ENCODE measurements around the gene ADGRL1.

Gene ADGRL1

DNA sequence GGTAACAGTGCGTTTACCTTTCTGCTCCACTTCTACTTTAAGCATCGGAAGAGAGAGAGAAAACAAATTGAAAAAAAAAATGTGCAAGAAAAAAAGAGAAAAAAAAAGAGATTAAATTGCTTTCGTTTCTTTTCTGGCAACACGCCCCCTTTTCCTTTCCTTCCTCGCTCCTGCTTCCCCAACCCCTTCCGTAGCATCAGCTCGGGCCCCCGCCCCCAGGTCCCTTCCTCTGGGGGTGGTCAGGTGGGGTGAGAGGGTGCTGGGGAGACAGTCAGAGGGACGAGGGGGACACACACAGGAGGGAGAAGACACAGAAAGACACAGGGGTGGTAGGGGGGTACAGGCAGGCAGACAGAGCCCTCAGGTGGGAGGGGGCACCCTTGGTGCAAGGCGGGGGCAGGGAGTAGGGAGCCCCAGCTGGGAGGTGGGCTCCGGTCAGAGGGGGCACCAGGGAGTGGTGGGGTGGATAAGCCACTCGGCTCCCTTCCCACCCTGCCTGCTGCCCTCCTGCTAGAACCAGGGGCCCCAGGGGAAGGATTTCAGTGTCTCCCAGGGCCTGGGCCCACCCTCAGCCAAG, 38.9 kb downstream of the ADGRL1 start:
- no peak for DNase-seq (ENCODE audit: low read depth, low spot score)
- TF ChIP-seq, protein P1, sequence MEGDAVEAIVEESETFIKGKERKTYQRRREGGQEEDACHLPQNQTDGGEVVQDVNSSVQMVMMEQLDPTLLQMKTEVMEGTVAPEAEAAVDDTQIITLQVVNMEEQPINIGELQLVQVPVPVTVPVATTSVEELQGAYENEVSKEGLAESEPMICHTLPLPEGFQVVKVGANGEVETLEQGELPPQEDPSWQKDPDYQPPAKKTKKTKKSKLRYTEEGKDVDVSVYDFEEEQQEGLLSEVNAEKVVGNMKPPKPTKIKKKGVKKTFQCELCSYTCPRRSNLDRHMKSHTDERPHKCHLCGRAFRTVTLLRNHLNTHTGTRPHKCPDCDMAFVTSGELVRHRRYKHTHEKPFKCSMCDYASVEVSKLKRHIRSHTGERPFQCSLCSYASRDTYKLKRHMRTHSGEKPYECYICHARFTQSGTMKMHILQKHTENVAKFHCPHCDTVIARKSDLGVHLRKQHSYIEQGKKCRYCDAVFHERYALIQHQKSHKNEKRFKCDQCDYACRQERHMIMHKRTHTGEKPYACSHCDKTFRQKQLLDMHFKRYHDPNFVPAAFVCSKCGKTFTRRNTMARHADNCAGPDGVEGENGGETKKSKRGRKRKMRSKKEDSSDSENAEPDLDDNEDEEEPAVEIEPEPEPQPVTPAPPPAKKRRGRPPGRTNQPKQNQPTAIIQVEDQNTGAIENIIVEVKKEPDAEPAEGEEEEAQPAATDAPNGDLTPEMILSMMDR (IDR thresholded peaks at IDR 0.05; ENCODE audit: low read depth, low read length), result no peak
- no peak overlapping the region for H3K4me3 ChIP-seq (ENCODE audit: low read depth, low read length)
- in situ Hi-C loops (cut with HindIII; ENCODE audit: low sequenced_read_pairs), result no loop called here

DNA sequence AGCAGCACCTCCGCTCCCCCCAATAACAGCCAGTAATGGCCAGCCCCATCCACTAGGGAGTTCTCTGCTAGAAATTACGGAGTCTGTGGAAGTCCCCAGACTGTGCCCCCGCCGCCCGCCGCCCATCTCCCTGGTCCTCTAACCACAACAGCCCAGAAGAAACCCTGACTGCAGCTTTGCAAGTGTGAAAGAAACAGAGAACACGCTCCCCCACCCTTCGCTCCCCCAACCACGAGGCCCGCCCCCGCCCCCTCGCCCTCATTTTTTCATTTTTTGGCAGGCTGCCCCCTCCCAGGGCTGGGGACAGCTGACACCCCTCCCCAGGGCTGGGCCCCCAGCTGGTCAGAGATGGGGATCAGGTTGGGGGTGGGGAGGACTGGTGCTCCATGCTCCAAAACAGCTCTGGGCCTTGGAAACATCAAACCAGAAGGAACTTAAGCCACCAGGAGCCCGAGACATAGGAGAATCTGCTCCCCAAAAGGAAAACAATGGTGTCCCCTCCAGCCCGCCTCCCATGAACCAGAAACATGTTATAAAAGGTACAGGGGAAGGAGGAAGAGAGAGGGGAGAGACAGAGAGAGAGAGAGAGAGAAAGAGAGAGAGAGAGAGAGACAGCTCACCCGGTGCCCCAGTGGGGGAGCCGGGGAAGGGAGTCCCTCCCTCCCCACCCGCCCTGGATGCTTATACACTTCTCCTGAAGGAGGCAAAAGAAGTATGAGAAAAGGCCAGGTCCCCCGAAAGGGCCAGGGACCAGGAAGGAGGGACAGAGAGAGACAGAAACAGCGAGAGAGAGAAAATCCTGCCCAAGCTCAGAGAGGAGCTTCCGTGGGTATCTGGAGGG, 39.8 kb downstream of the ADGRL1 start:
- TF ChIP-seq, protein P1 (IDR thresholded peaks at IDR 0.05; ENCODE audit: low read depth, low read length), result no peak
- H3K4me3 ChIP-seq (ENCODE audit: low read depth, low read length), result no peak overlapping the region
- no peak for DNase-seq (ENCODE audit: low read depth, low spot score)
- in situ Hi-C loops (cut with HindIII; ENCODE audit: low sequenced_read_pairs), result no loop called here

DNA sequence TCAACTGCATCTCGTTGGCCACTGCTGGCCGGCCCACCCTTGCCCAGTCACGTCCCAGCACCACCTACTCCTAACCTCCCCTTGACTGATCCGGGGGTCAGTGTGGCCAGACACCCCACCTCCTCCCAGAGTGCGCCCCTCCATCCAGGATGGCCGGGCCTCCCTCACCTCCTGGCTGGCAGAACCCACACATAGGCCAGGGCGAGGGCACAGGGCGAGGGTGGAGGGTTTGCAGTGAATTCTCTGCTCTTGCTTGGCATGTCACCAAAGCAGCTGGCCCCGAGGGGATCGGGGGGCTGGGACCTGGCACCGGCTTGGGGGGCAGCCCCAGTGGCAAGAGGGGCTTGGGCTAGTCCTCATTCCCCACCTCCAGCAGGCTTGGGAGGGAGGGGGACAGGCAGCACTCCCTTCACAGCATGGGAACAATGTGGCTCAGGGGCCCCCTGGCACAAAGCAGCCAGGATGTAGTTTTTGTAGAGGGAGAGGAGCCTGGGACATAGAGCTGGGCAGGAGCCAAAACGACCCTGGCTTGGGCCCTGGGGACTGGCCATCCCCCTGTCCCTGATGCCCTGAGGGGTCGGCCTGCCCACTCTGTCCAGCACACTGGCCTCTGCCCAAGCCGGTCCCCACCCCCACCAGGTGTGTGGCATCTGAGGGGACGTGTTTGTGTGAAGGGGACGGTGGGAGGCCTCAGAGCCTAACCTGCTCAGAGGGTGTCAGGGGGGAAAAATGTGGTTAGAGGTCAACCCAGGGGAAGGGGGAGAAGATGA, 41.1 kb downstream of the ADGRL1 start:
- in situ Hi-C loops (cut with HindIII; ENCODE audit: low sequenced_read_pairs), result no loop called here

DNA sequence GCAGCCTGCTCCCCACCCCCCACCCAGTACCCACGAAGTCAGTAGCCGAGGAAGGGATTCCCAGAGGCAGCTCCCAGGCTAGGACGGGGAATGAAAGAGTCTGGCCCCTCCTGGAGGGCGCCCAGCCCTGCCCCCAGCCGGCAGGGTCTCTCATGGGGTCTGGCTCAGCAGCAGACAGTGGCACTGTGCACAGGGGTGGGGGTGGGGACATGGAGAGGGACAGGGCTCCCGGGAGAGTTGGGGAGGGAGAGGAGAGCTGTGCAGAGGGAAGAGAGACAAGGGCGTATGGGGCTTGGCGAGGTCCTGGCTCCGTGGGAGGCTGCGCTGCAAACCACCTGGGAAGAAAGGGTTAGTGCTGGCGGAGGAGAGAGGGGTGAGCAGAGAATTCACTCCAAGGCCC, 41.9 kb downstream of the ADGRL1 start:
- in situ Hi-C loops (cut with HindIII; ENCODE audit: low sequenced_read_pairs), result no loop called here
- TF ChIP-seq, protein P1 (IDR thresholded peaks at IDR 0.05; ENCODE audit: low read depth, low read length), result no peak
- no peak for DNase-seq (ENCODE audit: low read depth, low spot score)
- no peak overlapping the region for H3K4me3 ChIP-seq (ENCODE audit: low read depth, low read length)

More for the DNA sequence above, 41.1 kb downstream of the ADGRL1 start:
- no peak overlapping the region for H3K4me3 ChIP-seq (ENCODE audit: low read depth, low read length)
- TF ChIP-seq, protein P1 (IDR thresholded peaks at IDR 0.05; ENCODE audit: low read depth, low read length), result no peak
- DNase-seq (ENCODE audit: low read depth, low spot score), result no peak

DNA sequence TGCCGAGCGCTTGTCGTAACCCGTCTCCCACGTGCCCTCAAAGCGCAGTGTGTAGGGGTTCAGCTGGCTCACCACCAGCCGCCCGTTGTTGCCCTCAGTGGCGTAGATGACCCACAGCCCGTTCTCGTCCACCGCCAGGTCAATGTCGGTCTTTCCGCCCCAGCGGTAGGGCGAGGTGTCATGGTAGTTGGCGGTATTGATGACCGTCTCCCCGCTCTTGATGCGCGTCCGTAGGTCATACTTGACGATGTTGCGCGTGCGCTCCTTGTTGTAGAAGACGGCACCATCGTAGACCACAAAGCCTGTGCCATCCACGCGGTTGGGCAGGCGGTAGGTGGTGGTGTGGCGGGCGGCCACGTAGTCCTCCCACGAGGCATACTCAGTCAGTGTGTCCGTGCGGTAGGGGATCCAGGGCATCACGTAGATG, 43.1 kb downstream of the ADGRL1 start:
- TF ChIP-seq, protein P1 (IDR thresholded peaks at IDR 0.05; ENCODE audit: low read depth, low read length), result no peak
- no peak for DNase-seq (ENCODE audit: low read depth, low spot score)
- in situ Hi-C loops (cut with HindIII; ENCODE audit: low sequenced_read_pairs), result no loop called here
- H3K4me3 ChIP-seq (ENCODE audit: low read depth, low read length), result no peak overlapping the region

DNA sequence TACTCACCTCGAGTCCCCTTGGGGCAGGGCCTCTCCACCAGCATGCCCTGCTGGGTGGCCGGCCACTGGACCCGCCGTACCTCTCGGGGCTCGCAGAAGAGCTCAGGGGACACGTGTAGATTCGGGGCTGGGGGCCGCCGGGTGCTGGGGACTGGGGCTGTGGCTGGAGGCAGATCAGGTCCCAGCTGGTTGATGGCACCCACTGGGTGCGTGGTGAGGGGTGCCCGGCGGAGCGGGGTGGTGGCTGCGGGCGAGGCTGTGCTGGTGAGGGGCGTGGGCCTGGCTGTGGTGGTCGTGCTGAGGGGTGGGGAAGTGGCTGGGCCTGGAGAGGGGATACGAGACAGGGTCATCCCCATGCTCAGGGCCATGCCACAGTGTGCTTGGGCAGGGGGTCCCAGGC, 44.7 kb downstream of the ADGRL1 start:
- no peak for DNase-seq (ENCODE audit: low read depth, low spot score)
- no peak overlapping the region for H3K4me3 ChIP-seq (ENCODE audit: low read depth, low read length)
- in situ Hi-C loops (cut with HindIII; ENCODE audit: low sequenced_read_pairs), result no loop called here
- TF ChIP-seq, protein P1 (IDR thresholded peaks at IDR 0.05; ENCODE audit: low read depth, low read length), result no peak
